GM19328 (cell line): ENCODE measurements around the gene ZNF8.
"Not testable (repeated sequence)": the region's sequence is repeated elsewhere in the genome, so short reads cannot be mapped to it uniquely, and the experiment has no call there.

Experiments
- ATAC-seq: cut with Tn5 transposase; IDR thresholded peaks from one replicate; pipeline ENCODE4 v1.9.1; 2021; ENCODE audit warnings: mild to moderate bottlenecking, moderate library complexity; ENCODE audit not compliant: unreplicated experiment

ZNF8 gene

GRCh38 chr19:58334691-58335249 is 56.0 kb downstream of the ZNF8 start:
- ATAC-seq = no peak

GRCh38 chr19:58335630-58336029 is 56.9 kb downstream of the ZNF8 start:
- no peak for ATAC-seq

GRCh38 chr19:58336216-58336615 is 57.5 kb downstream of the ZNF8 start:
- ATAC-seq = no peak

GRCh38 chr19:58336820-58337219 is 58.1 kb downstream of the ZNF8 start:
- no peak for ATAC-seq

GRCh38 chr19:58338336-58338735 is 59.6 kb downstream of the ZNF8 start:
- ATAC-seq = no peak

- no peak for ATAC-seq
Measured at GRCh38 chr19:58338825-58339558, 60.2 kb downstream of the ZNF8 start.

- no peak for ATAC-seq
Measured at GRCh38 chr19:58345558-58345957, 66.8 kb downstream of the ZNF8 start.

GRCh38 chr19:58346961-58347929 is 68.5 kb downstream of the ZNF8 start:
- peak; percentile 82 for ATAC-seq

GRCh38 chr19:58348080-58348479 is 69.3 kb downstream of the ZNF8 start:
- ATAC-seq = not testable (repeated sequence)

- no peak for ATAC-seq
Measured at GRCh38 chr19:58349590-58349989, 70.8 kb downstream of the ZNF8 start.

- ATAC-seq = no peak
Measured at GRCh38 chr19:58350001-58350861, 71.5 kb downstream of the ZNF8 start.

- ATAC-seq = no peak
Measured at GRCh38 chr19:58350871-58351557, 72.3 kb downstream of the ZNF8 start.

- ATAC-seq = no peak
Measured at GRCh38 chr19:58351558-58351878, 72.8 kb downstream of the ZNF8 start.

GRCh38 chr19:58351990-58352755 is 73.4 kb downstream of the ZNF8 start:
- no peak for ATAC-seq
